Fibroblast of skin of abdomen (primary cell): Measurements from ENCODE around the gene EDAR.

Experiments
- DNase-seq: peaks from one replicate; pipeline ENCODE4 v3.0.0-alpha.2; 2013

The EDAR gene

GRCh38 chr2:109001201-109001600 lies 12.2 kb upstream of the EDAR start:
- no peak for DNase-seq

GRCh38 chr2:109000738-109001137 lies 11.7 kb upstream of the EDAR start:
- DNase-seq, result no peak

- peak; percentile 31 for DNase-seq
These were observed 9.9 kb upstream of the EDAR start for GRCh38 chr2:108998911-108999310.

- DNase-seq, result no peak
These were observed 5.2 kb upstream of the EDAR start for GRCh38 chr2:108994178-108994577.

- DNase-seq, result no peak
These were observed 4.3 kb upstream of the EDAR start for GRCh38 chr2:108993095-108993937.

GRCh38 chr2:108988076-108988795 lies 784 bp downstream of the EDAR start:
- DNase-seq, result no peak

- no peak for DNase-seq
These were observed 2.0 kb downstream of the EDAR start for GRCh38 chr2:108986916-108987510.

DNA sequence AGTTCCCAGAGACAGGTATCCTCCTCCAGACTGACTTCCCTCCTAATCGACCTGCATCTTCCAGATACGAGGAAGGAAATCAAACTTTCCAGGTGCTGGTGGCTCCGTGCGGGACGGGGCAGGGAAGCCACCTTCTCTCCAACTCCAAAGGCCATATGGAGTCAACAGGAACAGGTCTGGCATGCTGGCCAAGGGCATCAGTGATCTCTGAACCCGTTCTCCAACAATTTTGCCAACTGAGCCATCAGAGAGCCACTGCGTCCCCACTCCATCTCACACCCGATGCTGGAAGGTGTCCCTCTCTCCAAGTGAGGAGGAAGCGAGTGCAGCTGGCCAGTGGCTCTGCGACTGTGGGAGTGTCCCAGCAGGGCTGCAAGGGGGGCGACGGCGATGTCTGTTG lies 5.4 kb downstream of the EDAR start:
- DNase-seq, result no peak

DNA sequence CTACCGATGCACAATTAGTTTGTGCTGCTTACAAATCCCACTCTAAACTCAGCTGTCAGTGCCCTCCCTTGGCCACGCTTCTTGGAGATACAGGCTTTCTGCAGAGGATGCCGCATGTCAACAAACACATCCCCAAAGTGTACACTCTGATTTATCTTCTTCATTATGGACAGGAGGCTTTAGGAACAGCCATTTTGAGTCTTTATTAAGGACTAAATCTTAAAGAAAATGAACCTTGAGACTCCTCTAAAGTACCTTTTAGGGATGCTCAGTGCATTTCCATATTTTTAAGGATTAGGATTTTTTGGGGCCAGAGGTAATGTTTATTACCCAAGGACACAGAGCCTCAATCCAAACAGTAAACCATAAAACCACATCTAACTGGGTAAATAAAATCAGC lies 6.0 kb downstream of the EDAR start:
- no peak for DNase-seq

DNA sequence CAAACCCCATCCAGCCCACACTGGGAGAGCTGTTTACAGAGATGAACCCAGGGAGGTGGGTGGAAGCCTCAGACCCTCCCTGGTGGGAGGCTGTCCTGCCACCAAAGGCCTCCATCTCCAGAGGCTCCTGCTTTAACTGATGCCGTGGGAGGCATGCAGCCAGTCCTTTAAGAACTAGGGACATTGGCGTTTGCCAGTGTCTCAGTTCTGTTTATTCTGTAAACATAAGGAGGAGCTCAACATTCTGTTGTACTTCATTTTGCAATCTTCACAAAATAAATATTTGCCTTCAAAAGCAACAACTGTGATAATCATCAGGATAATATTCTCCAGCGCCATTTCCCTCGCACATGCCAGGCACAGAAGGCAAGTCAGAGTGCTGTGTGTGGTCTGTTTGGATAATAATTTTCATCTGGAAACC lies 6.8 kb downstream of the EDAR start:
- DNase-seq, result no peak

- DNase-seq, result no peak
These were observed 7.2 kb downstream of the EDAR start for GRCh38 chr2:108981846-108982245.

GRCh38 chr2:108980076-108980475 lies 8.9 kb downstream of the EDAR start:
- no peak for DNase-seq

DNA sequence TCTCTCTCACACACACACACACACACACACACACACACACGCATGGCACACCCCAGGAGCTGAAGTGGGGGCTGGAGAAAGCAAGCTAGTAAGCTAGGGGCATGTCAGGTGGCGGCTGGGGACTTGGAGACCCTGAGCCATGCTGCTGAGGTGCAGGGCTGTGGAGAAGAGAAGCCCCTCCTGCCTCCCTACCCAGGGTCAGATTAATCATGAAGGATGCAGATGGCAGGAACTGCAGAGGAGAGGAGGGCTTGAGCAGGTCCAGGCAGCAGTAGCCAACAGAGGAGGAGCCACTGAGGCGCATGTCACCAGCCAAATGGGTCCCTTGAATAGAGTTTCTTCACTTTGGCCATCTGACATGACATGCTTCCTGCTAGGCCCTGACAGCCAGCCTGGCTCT lies 9.6 kb downstream of the EDAR start:
- DNase-seq, result no peak

DNA sequence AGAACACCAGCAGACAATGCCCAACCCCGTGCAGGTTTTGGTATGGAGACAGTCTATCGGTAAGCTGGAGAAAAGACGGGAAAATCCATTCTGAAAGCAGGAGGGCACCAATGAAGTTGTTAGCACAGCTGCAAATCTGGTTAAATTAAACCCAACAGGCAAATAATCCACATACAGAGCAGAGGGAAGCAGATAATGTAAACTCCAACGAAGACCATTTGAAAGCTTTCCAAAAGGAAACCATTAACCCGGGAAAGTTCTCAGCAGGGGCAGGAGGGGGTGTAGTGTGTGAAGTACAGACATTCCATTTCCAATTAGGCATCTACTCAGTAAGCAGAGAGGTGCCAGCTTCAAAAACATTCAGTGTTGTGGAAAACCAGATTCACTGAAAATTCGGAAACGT lies 10.3 kb downstream of the EDAR start:
- DNase-seq, result peak; percentile 9

DNA sequence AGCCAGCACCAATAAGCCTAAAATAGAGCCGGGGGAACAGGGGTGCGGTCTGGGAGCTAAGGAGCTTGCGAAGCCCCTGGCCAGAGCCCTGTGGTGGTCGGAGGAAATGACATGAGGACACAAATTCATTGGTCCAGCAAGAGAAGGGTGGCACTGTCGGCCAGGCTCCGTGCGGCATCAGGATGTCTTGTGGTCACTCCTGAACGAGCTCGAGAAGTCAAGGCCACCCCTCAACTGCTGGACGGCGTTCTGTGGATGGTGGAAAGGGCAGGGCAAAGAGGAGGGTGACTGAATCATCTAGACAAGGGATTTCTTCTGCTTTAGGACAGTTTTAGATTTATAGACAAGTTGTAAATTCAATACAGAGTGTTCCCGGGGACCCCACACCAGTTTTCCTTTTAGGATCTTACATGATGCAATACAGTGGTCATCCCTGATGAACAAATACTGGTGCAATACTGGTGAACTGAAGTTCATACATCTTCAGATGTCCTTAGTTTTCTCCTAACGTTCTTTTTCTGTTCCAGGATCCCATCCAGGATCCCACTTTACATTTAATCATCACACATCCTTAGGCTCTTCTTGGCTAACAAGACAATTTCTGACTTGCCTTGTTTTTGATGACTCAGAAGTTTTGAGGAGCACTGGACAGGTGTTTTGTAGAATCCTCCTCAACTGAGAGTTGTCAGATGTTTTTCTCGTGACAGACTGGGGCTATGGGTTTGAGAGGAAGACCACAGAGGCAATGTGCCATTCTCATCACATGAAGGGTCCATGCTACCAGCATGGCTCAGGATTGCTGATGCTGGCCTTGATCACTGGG lies 13.2 kb downstream of the EDAR start:
- DNase-seq, result no peak

GRCh38 chr2:108974674-108975073 lies 14.3 kb downstream of the EDAR start:
- no peak for DNase-seq

DNA sequence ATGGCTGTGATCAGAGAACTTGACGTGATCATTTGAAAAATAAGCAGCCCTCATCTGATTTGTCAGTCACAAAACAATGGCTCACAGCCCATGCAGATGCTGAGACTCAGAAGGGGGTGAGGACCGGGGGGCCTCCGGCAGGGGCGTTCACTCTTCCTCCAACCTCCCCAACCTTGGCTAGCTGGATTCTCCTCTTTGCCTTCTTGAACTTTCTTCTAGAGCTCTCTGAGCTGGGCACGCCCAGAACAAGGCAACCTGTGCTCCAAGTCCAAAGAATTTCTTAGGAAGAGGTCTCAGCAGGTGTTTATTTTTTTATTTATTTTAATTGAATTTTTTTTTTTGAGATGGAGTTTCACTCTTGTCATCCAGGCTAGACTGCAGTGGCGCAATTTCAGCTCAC lies 16.4 kb downstream of the EDAR start:
- DNase-seq, result no peak

GRCh38 chr2:108971661-108972566 lies 17.1 kb downstream of the EDAR start:
- peak; percentile 5 for DNase-seq

- DNase-seq, result no peak
These were observed 18.7 kb downstream of the EDAR start for GRCh38 chr2:108970369-108970768.

- DNase-seq, result no peak
These were observed 19.2 kb downstream of the EDAR start for GRCh38 chr2:108969856-108970255.

GRCh38 chr2:108968619-108969018 lies 20.4 kb downstream of the EDAR start:
- no peak for DNase-seq

DNA sequence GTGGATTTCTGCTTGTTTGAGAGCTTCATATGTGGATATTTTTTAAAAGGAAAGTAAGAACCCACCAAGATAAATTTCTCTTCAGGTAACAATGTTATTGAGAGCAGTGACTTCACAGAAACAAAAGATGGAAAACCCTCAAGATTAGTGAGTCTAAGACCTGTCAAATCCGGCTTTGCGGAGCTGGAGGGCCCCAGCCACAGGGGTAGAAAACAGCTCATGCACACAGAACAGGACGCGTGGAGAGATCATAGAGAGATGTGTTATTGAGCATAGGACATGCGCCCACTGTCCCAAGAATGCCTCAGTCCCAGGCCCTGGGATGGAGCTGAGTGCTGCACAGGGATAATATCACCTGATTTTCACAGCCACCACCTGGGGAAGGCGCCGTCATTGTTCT lies 21.3 kb downstream of the EDAR start:
- no peak for DNase-seq
